DOHH2 (cell line): ENCODE measurements around the gene TEX52.

Experiments
- CTCF ChIP-seq: fragments of 200-600 bp; sonication (generic); IDR thresholded peaks from one replicate; pipeline ENCODE4 v1.5.1; 2014; ENCODE audit warnings: antibody characterized with exemption, mild to moderate bottlenecking, low read depth, low read length; ENCODE audit not compliant: poor library complexity, severe bottlenecking
- EZH2phosphoT487 ChIP-seq: fragments of 200-600 bp; sonication (generic); IDR thresholded peaks from 2 replicates; pipeline ENCODE4 v1.6.1; 2017; ENCODE audit warnings: borderline replicate concordance, mild to moderate bottlenecking, antibody characterized with exemption, low read length, moderate library complexity, mixed read lengths

- no peak for TF ChIP-seq CTCF
- no peak for TF ChIP-seq EZH2phosphoT487
Measured at GRCh38 chr12:2890001-2890387, 33.2 kb upstream of the TEX52 start.
